PC-9 (cell line): ENCODE measurements around the gene INPP5A. TPM values are rescaled to one million over a fixed set of nuclear protein-coding genes. Genes with fewer than 3 reads are reported as not detected.

Experiments used
- BruUV-seq: library from RNA; stranded (reverse); fragments of 400-500 nt; replicated peaks from 2 replicates; lab custom pipeline; 2021; lab: Mats Ljungman, UMichigan
- CTCF ChIA-PET: fragments of 300-600 bp; sonication (Branson Sonifier 250); formaldehyde crosslinking; loops from one replicate; lab custom pipeline; 2022; ENCODE audit warnings: antibody characterized with exemption; lab: Charles Lee
- POLR2A ChIA-PET: fragments of 300-600 bp; sonication (Branson Sonifier 250); formaldehyde crosslinking; loops from one replicate; lab custom pipeline; 2022; ENCODE audit warnings: antibody characterized with exemption; ENCODE audit not compliant: unreplicated experiment; lab: Charles Lee
- DNase-seq, 2 experiments: peaks; one replicate each; pipeline versions ENCODE4 v3.0.0 to v3.0.0-alpha.2; 2015 to 2022; ENCODE audit warnings: mixed read lengths in 1 of 2
- H2AFZ ChIP-seq: fragments of 200-600 bp; sonication (generic); 2 replicates; pipeline ENCODE4 v1.8.1; 2017; ENCODE audit warnings: antibody characterized with exemption
- H3F3A ChIP-seq: fragments of 200-600 bp; sonication (generic); 2 replicates; pipeline ENCODE4 v1.8.1; 2017; ENCODE audit warnings: antibody characterized with exemption, mild to moderate bottlenecking, low read depth; ENCODE audit not compliant: insufficient read depth
- H3K27ac ChIP-seq: fragments of 200-600 bp; sonication (generic); 2 replicates; pipeline ENCODE4 v1.6.1; 2016; ENCODE audit warnings: mixed run types
- H3K27me3 ChIP-seq: fragments of 200-600 bp; sonication (generic); 2 replicates; pipeline ENCODE4 v1.6.1; 2016; ENCODE audit warnings: low read depth, mixed run types; ENCODE audit not compliant: insufficient read depth
- H3K36me3 ChIP-seq: fragments of 200-600 bp; sonication (generic); 2 replicates; pipeline ENCODE4 v1.6.1; 2016; ENCODE audit warnings: low read depth, mixed run types
- H3K4me1 ChIP-seq: fragments of 200-600 bp; sonication (generic); replicated peaks from 2 replicates; pipeline ENCODE4 v1.6.1; 2016; ENCODE audit warnings: mixed run types; ENCODE audit not compliant: insufficient read depth
- H3K4me2 ChIP-seq: fragments of 200-600 bp; sonication (generic); 2 replicates; pipeline ENCODE4 v1.6.1; 2017; ENCODE audit warnings: mixed run types
- H3K4me3 ChIP-seq: fragments of 200-600 bp; sonication (generic); 2 replicates; pipeline ENCODE4 v1.6.1; 2016; ENCODE audit warnings: mixed run types
- H3K79me2 ChIP-seq: fragments of 200-600 bp; sonication (generic); 2 replicates; pipeline ENCODE4 v1.6.1; 2017; ENCODE audit warnings: low read depth, mixed run types
- H3K9me2 ChIP-seq: fragments of 200-600 bp; sonication (generic); 2 replicates; pipeline ENCODE4 v1.8.1; 2017; ENCODE audit warnings: mild to moderate bottlenecking; ENCODE audit not compliant: insufficient read depth
- H3K9me3 ChIP-seq: fragments of 200-600 bp; sonication (generic); 2 replicates; pipeline ENCODE4 v1.8.1; 2016; ENCODE audit warnings: low read depth; ENCODE audit not compliant: insufficient read depth
- H4K20me1 ChIP-seq: fragments of 200-600 bp; sonication (generic); 2 replicates; pipeline ENCODE4 v1.8.1; 2017; ENCODE audit not compliant: insufficient read depth
- EZH2 ChIP-seq: fragments of 200-600 bp; sonication (generic); IDR thresholded peaks from 2 replicates; pipeline ENCODE4 v1.8.0; 2017; ENCODE audit warnings: antibody characterized with exemption, low read depth
- intact Hi-C: fragments of 100-400 bp; cut with micrococcal nuclease; formaldehyde crosslinking; loops from one replicate; pipeline ENCODE4 v1.10.0; 2022; ENCODE audit not compliant: unreplicated experiment
- total RNA-seq: library from RNA; stranded (reverse); gene quantifications from 2 replicates; pipeline ENCODE4 v1.2.3, GENCODE V29; 2021
- TF ChIP-seq, protein P1 (sequence below): fragments of 200-600 bp; sonication (generic); conservative IDR thresholded peaks from 2 replicates; pipeline ENCODE4 v1.6.1; 2017; ENCODE audit warnings: mixed run types, antibody characterized with exemption, mild to moderate bottlenecking, moderate library complexity

Gene INPP5A
- total RNA-seq, 1 experiment from 2014 or later, result 18.4 TPM

DNA sequence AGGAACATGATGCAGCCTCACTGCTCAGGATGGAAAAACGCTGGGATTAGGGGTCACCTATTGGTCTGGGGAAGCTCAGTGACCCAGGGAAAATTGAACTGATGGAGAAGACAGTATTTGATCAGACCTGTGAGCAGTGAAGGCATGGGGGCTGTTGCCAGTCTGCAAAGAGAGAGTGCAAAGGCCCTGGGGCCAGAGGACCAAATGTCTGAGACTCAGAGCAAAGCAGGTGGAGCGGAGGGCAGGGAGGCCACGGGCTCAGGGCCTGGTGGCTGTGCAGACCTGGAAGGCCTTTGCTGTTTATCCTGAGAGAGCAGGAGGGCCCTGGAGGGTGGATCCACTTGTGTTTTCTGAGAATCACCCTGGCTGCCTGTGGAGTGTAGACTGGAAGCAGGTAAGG is 67.1 kb downstream of the INPP5A start:
- Histone ChIP-seq H3K36me3 (no peaks in the 10 kb centered on the region), H3K27me3 (no peaks in the 10 kb centered on the region), H2AFZ (no peak overlapping the region), H3K4me1 (no peaks in the 10 kb centered on the region), H3K4me2 (no peak overlapping the region), H3K9me2 (no peaks in the 10 kb centered on the region), H3F3A (no peaks in the 10 kb centered on the region), H4K20me1 (no peaks in the 10 kb centered on the region), H3K27ac (no peak overlapping the region), H3K4me3 (no peak overlapping the region), H3K79me2 (no peaks in the 10 kb centered on the region), H3K9me3 (peaks cover 8% of the 10 kb centered on the region)
- no TSS peak for BruUV-seq
- intact Hi-C loops, result no loop called here
- ChIA-PET CTCF (no interaction called here), POLR2A (no interaction called here)
- TF ChIP-seq, protein P1, sequence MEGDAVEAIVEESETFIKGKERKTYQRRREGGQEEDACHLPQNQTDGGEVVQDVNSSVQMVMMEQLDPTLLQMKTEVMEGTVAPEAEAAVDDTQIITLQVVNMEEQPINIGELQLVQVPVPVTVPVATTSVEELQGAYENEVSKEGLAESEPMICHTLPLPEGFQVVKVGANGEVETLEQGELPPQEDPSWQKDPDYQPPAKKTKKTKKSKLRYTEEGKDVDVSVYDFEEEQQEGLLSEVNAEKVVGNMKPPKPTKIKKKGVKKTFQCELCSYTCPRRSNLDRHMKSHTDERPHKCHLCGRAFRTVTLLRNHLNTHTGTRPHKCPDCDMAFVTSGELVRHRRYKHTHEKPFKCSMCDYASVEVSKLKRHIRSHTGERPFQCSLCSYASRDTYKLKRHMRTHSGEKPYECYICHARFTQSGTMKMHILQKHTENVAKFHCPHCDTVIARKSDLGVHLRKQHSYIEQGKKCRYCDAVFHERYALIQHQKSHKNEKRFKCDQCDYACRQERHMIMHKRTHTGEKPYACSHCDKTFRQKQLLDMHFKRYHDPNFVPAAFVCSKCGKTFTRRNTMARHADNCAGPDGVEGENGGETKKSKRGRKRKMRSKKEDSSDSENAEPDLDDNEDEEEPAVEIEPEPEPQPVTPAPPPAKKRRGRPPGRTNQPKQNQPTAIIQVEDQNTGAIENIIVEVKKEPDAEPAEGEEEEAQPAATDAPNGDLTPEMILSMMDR, result no peak
- TF ChIP-seq EZH2, result no peak
- DNase-seq, result no peak

GRCh38 chr10:132605390-132605789 is 67.8 kb downstream of the INPP5A start:
- ChIA-PET POLR2A (no interaction called here), CTCF (no interaction called here)
- H3K27ac ChIP-seq, result no peak overlapping the region
- H3K4me2 ChIP-seq, result no peak overlapping the region
- H3F3A ChIP-seq, result no peaks in the 10 kb centered on the region
- no peaks in the 10 kb centered on the region for H3K79me2 ChIP-seq
- TF ChIP-seq, protein P1, result no peak
- TF ChIP-seq EZH2, result no peak
- no peak for DNase-seq
- no peaks in the 10 kb centered on the region for H3K9me2 ChIP-seq
- no peak overlapping the region for H3K4me3 ChIP-seq
- no TSS peak for BruUV-seq
- H4K20me1 ChIP-seq, result no peaks in the 10 kb centered on the region
- no peaks in the 10 kb centered on the region for H3K4me1 ChIP-seq
- no peaks in the 10 kb centered on the region for H3K36me3 ChIP-seq
- no peak overlapping the region for H2AFZ ChIP-seq
- peaks cover 8% of the 10 kb centered on the region for H3K9me3 ChIP-seq
- H3K27me3 ChIP-seq, result no peaks in the 10 kb centered on the region
- intact Hi-C loops, result no loop called here

- no peak for DNase-seq
- no peaks in the 10 kb centered on the region for H3K4me1 ChIP-seq
- H2AFZ ChIP-seq, result no peak overlapping the region
- intact Hi-C loops, result no loop called here
- CTCF ChIA-PET, result no interaction called here
- no TSS peak for BruUV-seq
- POLR2A ChIA-PET, result no interaction called here
- H4K20me1 ChIP-seq, result no peaks in the 10 kb centered on the region
- no peak for TF ChIP-seq EZH2
- TF ChIP-seq, protein P1, result no peak
- no peaks in the 10 kb centered on the region for H3F3A ChIP-seq
- H3K27me3 ChIP-seq, result no peaks in the 10 kb centered on the region
- H3K27ac ChIP-seq, result no peak overlapping the region
- no peak overlapping the region for H3K4me3 ChIP-seq
- H3K36me3 ChIP-seq, result no peaks in the 10 kb centered on the region
- peaks cover 1% of the 10 kb centered on the region for H3K9me3 ChIP-seq
- no peaks in the 10 kb centered on the region for H3K79me2 ChIP-seq
- H3K9me2 ChIP-seq, result no peaks in the 10 kb centered on the region
- H3K4me2 ChIP-seq, result no peak overlapping the region
Measured at GRCh38 chr10:132606031-132606491, 68.5 kb downstream of the INPP5A start.
